HG02588 (cell line): Measurements from ENCODE around the gene LIN28B.
"Not testable (repeated sequence)": the region's sequence is repeated elsewhere in the genome, so short reads cannot be mapped to it uniquely, and the experiment has no call there.

Experiments used
- ATAC-seq: cut with Tn5 transposase; IDR thresholded peaks from one replicate; pipeline ENCODE4 v1.9.1; 2021; ENCODE audit warnings: mild to moderate bottlenecking, moderate library complexity; ENCODE audit not compliant: unreplicated experiment

LIN28B gene

GRCh38 chr6:104956731-104957294 lies at the start of gene LIN28B:
LIN28B (plus strand) TSS chr6:104957107; CDS start chr6:104957251, 144 bp downstream.
- no peak for ATAC-seq

GRCh38 chr6:104908031-104908887 lies 48.6 kb upstream of the LIN28B start:
- ATAC-seq = no peak

- ATAC-seq = no peak
Measured at GRCh38 chr6:104908888-104909525, 47.9 kb upstream of the LIN28B start.

- no peak for ATAC-seq
Measured at GRCh38 chr6:104921896-104922295, 35.0 kb upstream of the LIN28B start.

GRCh38 chr6:104928141-104928540 lies 28.8 kb upstream of the LIN28B start:
- ATAC-seq = no peak

GRCh38 chr6:104929353-104929752 lies 27.6 kb upstream of the LIN28B start:
- no peak for ATAC-seq

- no peak for ATAC-seq
Measured at GRCh38 chr6:104930939-104931338, 26.0 kb upstream of the LIN28B start.

GRCh38 chr6:104936766-104937535 lies 20.0 kb upstream of the LIN28B start:
- ATAC-seq = no peak

- no peak for ATAC-seq
Measured at GRCh38 chr6:104940238-104940892, 16.5 kb upstream of the LIN28B start.

GRCh38 chr6:104940893-104941728 lies 15.8 kb upstream of the LIN28B start:
- ATAC-seq = no peak

- ATAC-seq = no peak
Measured at GRCh38 chr6:104941729-104942091, 15.2 kb upstream of the LIN28B start.

- no peak for ATAC-seq
Measured at GRCh38 chr6:104943781-104944180, 13.1 kb upstream of the LIN28B start.

GRCh38 chr6:104949206-104949605 lies 7.7 kb upstream of the LIN28B start:
- ATAC-seq = no peak

GRCh38 chr6:104951677-104952076 lies 5.2 kb upstream of the LIN28B start:
- ATAC-seq = no peak

- no peak for ATAC-seq
Measured at GRCh38 chr6:104952911-104953399, 4.0 kb upstream of the LIN28B start.

GRCh38 chr6:104953400-104954189 lies 3.3 kb upstream of the LIN28B start:
- ATAC-seq = not testable (repeated sequence)

GRCh38 chr6:104954190-104954797 lies 2.6 kb upstream of the LIN28B start:
- no peak for ATAC-seq

GRCh38 chr6:104955491-104955890 lies 1.4 kb upstream of the LIN28B start:
- ATAC-seq = no peak
